HepG2 (cell line): ENCODE measurements around the gene HNRNPA0. TPM values are rescaled to one million over a fixed set of nuclear protein-coding genes. Genes with fewer than 3 reads are reported as not detected.

Experiments used
- AFF4 ChIP-seq: sonication (generic); formaldehyde crosslinking; IDR thresholded peaks from 2 replicates; pipeline ENCODE4 v1.4.0; 2020; ENCODE audit warnings: missing genetic modification reagents
- FOXO1 ChIP-seq: sonication (generic); formaldehyde crosslinking; IDR thresholded peaks from 2 replicates; pipeline ENCODE4 v1.4.0; 2020; ENCODE audit warnings: missing genetic modification reagents
- GLI4 ChIP-seq: sonication (generic); formaldehyde crosslinking; IDR thresholded peaks from 2 replicates; pipeline ENCODE4 v1.5.1; 2020; ENCODE audit warnings: missing genetic modification reagents, mild to moderate bottlenecking, moderate library complexity, borderline replicate concordance
- LBX2 ChIP-seq: sonication (generic); formaldehyde crosslinking; IDR thresholded peaks from 2 replicates; pipeline ENCODE4 v1.5.0; 2020; ENCODE audit warnings: missing genetic modification reagents, mild to moderate bottlenecking, borderline replicate concordance
- RAD51 ChIP-seq: fragments of 450-650 bp; IDR thresholded peaks from 2 replicates; pipeline ENCODE4 v1.6.1; 2016; ENCODE audit warnings: borderline replicate concordance
- RARA ChIP-seq: IDR thresholded peaks from 2 replicates; pipeline ENCODE4 v1.6.1; 2016; ENCODE audit warnings: missing genetic modification reagents, missing compliant biosample characterization
- RXRA ChIP-seq: sonication (generic); formaldehyde crosslinking; IDR thresholded peaks from 2 replicates; pipeline ENCODE4 v1.5.1; 2020; ENCODE audit warnings: missing genetic modification reagents
- TCF12 ChIP-seq, 2 experiments: fragments of 450-650 bp in 1 of 2; sonication (generic) in 1 of 2; formaldehyde crosslinking in 1 of 2; IDR thresholded peaks; 2 replicates each; pipeline versions ENCODE4 v1.6.1 to v1.8.0; 2017 to 2022; ENCODE audit warnings: antibody characterized with exemption in 1 of 2, mild to moderate bottlenecking in 1 of 2, missing genetic modification reagents in 1 of 2, moderate library complexity in 1 of 2
- TP53 ChIP-seq: sonication (generic); formaldehyde crosslinking; conservative IDR thresholded peaks from 2 replicates; pipeline ENCODE4 v1.4.0; 2020; ENCODE audit warnings: missing genetic modification reagents
- WIZ ChIP-seq: sonication (generic); formaldehyde crosslinking; IDR thresholded peaks from 2 replicates; pipeline ENCODE4 v1.5.1; 2020; ENCODE audit warnings: mild to moderate bottlenecking, missing genetic modification reagents
- ZBTB33 ChIP-seq: sonication (generic); formaldehyde crosslinking; IDR thresholded peaks from 2 replicates; pipeline ENCODE4 v1.4.0; 2020; ENCODE audit warnings: missing genetic modification reagents
- ZNF253 ChIP-seq: sonication (generic); formaldehyde crosslinking; IDR thresholded peaks from 2 replicates; pipeline ENCODE4 v1.8.0; 2022; ENCODE audit warnings: mild to moderate bottlenecking, missing genetic modification reagents, borderline replicate concordance
- ZNF382 ChIP-seq: sonication (generic); formaldehyde crosslinking; IDR thresholded peaks from 2 replicates; pipeline ENCODE4 v1.5.0; 2020; ENCODE audit warnings: missing genetic modification reagents, mild to moderate bottlenecking, borderline replicate concordance
- ZNF747 ChIP-seq: sonication (generic); formaldehyde crosslinking; IDR thresholded peaks from 2 replicates; pipeline ENCODE4 v1.8.1; 2023; ENCODE audit warnings: missing genetic modification reagents, mild to moderate bottlenecking, borderline replicate concordance
- polyA plus RNA-seq, 8 experiments: library from polyadenylated mRNA; depleted of rRNA in 3 of 8; stranded (reverse) in 7 of 8; unstranded in 1 of 8; fragments of >200 nt; fragmentation: Illumina TruSeq in 4 of 8; extraction: Trizol in 4 of 8; gene quantifications; 2 replicates each; pipeline versions ENCODE4 v1.2.1 to v1.2.3, GENCODE V29; 2011 to 2016; ENCODE audit warnings: low read depth in 4 of 8, missing spikeins in 1 of 8, mixed read lengths in 1 of 8; ENCODE audit not compliant: insufficient read depth in 1 of 8
- total RNA-seq, 5 experiments: library from RNA; depleted of rRNA; stranded (reverse); fragments of >200 nt; fragmentation: Illumina TruSeq; extraction: Trizol; gene quantifications; 2 replicates each; pipeline ENCODE4 v1.2.3, GENCODE V29; 2016; ENCODE audit warnings: low read depth in 1 of 5
- TF ChIP-seq, protein P1 (sequence below): IDR thresholded peaks from 2 replicates; pipeline ENCODE4 v1.6.1; 2016; ENCODE audit warnings: low read depth, control low read depth
- TF ChIP-seq, protein P2 (sequence below): sonication (generic); formaldehyde crosslinking; IDR thresholded peaks from 2 replicates; pipeline ENCODE4 v1.5.0; 2020; ENCODE audit warnings: missing genetic modification reagents
- TF ChIP-seq, protein P3 (sequence below): IDR thresholded peaks from 2 replicates; pipeline ENCODE4 v1.6.1; 2016; ENCODE audit warnings: low read depth

The HNRNPA0 gene
- total and polyA plus RNA-seq, 2 of the 13 experiments (the other 11 are each of a cell fraction or from before 2014, with no cell fraction given), result 9.0 to 12.9 TPM

GRCh38 chr5:137754188-137754960 lies at the start of gene HNRNPA0 (continued):
- TF ChIP-seq AFF4 (CRISPR knock-in tag) (no peak; the same call in 1 of the 2 replicates), ZNF382 (CRISPR knock-in tag) (no peak), WIZ (CRISPR knock-in tag) (no peak), ZNF253 (CRISPR knock-in tag) (peak; percentile 27; the same call in 1 of the 2 replicates), TCF12 (IDR thresholded peaks at IDR 0.05) (no peak), TCF12 (CRISPR knock-in tag; IDR thresholded peaks at IDR 0.05) (no peak), RAD51 (no peak), GLI4 (CRISPR knock-in tag) (no peak), TP53 (no peak), LBX2 (CRISPR knock-in tag) (no peak; the same call in 1 of the 2 replicates), RARA (CRISPR knock-in tag) (peak; percentile 20; the same call in 1 of the 2 replicates), ZNF747 (CRISPR knock-in tag) (peak; percentile 61), FOXO1 (CRISPR knock-in tag) (no peak), ZBTB33 (no peak), RXRA (CRISPR knock-in tag) (peak; percentile 39)
- TF ChIP-seq, protein P1, sequence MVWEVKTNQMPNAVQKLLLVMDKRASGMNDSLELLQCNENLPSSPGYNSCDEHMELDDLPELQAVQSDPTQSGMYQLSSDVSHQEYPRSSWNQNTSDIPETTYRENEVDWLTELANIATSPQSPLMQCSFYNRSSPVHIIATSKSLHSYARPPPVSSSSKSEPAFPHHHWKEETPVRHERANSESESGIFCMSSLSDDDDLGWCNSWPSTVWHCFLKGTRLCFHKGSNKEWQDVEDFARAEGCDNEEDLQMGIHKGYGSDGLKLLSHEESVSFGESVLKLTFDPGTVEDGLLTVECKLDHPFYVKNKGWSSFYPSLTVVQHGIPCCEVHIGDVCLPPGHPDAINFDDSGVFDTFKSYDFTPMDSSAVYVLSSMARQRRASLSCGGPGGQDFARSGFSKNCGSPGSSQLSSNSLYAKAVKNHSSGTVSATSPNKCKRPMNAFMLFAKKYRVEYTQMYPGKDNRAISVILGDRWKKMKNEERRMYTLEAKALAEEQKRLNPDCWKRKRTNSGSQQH (CRISPR knock-in tag), result no peak; the same call in 1 of the 2 replicates
- TF ChIP-seq, protein P2, sequence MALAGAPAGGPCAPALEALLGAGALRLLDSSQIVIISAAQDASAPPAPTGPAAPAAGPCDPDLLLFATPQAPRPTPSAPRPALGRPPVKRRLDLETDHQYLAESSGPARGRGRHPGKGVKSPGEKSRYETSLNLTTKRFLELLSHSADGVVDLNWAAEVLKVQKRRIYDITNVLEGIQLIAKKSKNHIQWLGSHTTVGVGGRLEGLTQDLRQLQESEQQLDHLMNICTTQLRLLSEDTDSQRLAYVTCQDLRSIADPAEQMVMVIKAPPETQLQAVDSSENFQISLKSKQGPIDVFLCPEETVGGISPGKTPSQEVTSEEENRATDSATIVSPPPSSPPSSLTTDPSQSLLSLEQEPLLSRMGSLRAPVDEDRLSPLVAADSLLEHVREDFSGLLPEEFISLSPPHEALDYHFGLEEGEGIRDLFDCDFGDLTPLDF, result peak; percentile 93
- TF ChIP-seq, protein P3, sequence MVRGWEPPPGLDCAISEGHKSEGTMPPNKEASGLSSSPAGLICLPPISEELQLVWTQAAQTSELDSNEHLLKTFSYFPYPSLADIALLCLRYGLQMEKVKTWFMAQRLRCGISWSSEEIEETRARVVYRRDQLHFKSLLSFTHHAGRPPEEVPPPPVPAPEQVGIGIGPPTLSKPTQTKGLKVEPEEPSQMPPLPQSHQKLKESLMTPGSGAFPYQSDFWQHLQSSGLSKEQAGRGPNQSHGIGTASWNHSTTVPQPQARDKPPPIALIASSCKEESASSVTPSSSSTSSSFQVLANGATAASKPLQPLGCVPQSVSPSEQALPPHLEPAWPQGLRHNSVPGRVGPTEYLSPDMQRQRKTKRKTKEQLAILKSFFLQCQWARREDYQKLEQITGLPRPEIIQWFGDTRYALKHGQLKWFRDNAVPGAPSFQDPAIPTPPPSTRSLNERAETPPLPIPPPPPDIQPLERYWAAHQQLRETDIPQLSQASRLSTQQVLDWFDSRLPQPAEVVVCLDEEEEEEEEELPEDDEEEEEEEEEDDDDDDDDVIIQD (CRISPR knock-in tag), result no peak
